Right forelimb (tissue), 1 donor: ENCODE results near the gene SYT9.

Experiments
- DNase-seq: peaks from one replicate; pipeline ENCODE4 v3.0.0-alpha.2; 2018

SYT9 gene

GRCh38 chr11:7348432-7349304, 97.0 kb downstream of the SYT9 start:
- DNase-seq: no peak

- no peak for DNase-seq
Measured at GRCh38 chr11:7351228-7351627, 99.5 kb downstream of the SYT9 start.

DNA sequence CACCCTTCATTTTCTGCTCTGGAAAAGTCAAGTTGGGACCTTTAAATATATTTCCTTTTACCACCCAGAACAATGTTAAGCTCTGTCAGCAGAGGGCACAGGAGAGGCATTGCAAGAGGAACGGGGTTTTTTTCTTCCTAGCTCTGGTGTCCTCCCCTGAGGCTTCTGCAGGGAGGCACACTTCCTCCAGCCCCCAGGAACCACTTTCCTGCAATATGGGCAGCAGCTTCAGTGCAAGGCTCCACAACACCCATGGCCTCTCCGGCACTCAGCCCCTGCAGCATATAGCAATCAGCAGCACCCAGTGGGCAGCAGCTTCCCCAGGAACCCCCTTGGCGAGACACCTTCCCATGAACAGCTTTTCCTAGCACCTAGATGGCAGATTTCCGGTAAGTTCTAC, 101.4 kb downstream of the SYT9 start:
- no peak for DNase-seq

DNA sequence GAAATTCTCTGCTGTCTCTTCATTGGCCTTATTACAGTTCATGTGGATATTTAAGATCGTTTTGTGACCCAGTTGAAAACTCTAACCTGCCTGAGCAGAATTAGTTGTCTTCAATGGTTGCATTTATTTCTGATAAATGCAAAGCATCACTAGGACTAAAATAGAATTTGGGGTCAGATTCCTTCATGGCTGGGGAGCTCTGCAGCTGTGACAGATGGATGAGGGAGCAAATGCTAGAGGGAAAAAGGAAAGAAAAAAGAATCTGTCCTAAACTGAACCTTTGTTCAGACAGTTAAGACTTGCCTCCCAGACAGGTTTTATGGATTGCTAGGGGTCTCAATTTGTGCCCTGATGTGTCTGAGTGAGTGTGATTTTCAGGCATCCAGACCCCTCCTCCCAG, 113.0 kb downstream of the SYT9 start:
- no peak for DNase-seq

DNA sequence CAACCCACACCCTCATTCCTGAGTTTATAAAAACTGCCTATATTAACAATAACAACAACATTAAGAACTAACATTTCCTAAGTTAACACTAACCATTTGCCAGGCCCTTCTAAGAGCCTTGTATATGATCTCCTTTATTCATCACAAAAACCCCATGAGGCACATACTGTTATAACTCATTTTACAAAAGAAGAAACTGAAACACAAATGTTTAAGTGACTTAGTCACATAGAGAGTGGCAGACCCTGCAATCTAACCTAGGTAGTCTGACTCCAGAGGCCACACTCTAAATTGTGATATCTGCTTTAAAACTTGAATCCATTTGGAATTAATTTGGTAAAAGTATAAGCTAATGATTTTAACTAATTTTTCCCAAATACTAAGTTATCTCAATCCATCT, 116.1 kb downstream of the SYT9 start:
- no peak for DNase-seq

DNA sequence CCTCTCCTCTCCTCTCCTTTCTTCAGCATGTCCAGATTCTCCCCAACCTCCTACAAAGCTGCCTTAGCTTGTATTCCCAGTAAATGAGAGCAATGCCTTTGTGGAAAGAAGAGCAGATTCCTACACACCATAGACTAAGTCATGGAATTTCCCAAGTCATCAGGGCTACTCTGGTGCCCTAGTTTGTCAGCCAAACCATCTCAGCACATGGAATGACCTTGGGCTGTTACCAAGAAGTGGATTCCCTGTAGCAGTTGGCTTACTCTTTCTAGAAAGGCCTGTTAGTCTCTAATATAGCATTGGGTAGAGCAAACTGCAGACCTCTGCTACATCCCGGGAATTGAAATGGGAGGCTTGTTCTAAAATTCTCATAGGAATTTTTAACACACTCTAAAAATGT, 124.7 kb downstream of the SYT9 start:
- DNase-seq: no peak

DNA sequence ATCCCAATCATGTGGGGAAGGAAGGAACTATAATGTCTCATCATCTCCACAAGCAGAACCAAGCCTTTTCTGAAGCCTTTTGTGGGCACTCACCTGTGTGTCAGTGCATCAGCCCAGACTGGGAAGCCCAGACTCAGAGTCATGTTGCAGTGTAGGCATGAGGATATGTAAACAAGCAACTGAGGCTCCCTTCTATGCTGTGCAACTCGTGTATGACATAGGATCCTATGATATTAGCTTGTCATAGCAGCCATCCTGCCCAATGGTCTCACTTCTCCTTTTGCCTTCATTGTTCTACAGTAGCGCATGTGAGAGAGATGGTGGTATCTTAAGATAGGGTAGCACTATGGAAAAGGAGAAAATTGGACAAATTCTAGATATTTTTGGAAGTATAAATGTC, 130.2 kb downstream of the SYT9 start:
- DNase-seq: no peak

DNA sequence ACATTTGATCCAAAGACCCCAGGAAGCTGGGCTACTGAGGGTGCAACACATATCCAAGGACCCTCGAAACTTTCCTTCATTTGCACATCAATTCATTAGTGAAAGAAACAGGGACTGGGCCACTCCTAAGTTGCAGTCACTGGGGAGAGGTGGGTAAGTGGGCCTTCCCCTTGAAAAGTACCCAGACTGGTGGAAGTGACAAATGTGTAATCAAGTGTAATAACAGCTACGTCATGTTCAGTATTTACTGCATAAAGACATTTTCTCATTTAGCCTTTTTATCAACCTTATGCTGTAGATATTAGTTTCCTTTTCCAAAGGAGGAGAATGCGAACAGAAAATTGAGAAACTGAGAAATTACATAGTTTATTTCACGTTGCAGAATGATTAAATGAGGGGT, 131.7 kb downstream of the SYT9 start:
- DNase-seq: no peak

GRCh38 chr11:7384691-7385090, 133.0 kb downstream of the SYT9 start:
- no peak for DNase-seq

DNA sequence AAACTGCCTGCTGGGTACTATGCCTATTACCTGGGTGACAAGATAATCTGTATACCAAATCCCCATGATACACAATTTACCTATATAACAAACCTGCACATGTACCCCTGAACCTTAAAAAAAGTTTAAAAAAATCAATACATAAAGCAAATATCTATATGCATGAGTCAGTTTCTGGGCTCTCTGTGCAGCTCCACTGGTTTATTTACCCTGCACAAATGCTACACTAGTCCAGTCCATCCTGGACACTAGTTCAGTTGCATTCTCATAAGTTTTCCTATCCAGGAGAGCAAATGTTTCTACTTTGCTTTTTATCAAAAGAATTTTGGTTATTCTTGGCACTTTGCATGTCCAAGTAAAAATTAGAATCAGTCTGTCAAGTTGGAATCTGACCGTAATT, 133.8 kb downstream of the SYT9 start:
- DNase-seq: no peak

GRCh38 chr11:7413961-7414915, 162.5 kb downstream of the SYT9 start:
- DNase-seq: no peak

DNA sequence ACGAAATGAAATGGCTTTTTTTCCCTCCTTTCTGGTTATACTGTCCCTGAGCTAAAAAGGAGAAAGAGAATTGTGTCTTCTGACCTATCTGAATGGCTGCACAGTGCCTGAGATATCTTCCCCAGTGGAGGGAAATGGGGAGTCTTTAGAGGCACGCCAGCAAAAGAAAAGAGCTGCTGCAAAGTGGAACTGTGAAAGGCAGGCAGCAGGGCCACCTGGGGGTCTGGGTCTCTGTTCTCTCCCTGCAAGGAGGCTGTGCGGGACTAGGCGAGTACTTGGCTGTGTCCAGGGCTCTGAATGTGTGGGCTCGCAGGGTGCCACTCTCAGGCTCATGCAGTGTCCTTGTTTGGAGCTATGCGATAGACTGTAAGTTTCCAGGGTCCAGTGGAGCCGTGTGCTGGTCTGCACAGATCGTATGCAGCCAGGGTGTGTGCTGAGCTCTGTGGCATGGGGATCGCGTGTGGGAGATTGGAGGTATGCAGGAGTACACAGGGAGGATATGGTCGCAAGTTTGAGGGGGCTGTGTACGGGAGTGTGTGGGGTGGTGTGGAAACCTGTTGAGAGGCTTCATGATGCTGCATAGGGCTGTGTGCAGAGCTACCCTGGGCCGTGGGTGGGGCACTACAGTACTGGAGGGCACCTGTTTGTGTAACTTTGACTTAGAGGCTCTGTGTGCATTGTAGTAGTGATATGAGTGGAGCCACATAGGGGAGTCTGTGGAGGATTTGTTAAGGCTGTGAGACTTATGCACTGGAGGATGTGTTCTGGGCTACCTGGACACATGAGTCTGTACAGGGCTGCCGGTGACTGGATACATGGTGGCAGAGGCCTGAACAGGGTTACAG, 163.5 kb downstream of the SYT9 start:
- DNase-seq: no peak

DNA sequence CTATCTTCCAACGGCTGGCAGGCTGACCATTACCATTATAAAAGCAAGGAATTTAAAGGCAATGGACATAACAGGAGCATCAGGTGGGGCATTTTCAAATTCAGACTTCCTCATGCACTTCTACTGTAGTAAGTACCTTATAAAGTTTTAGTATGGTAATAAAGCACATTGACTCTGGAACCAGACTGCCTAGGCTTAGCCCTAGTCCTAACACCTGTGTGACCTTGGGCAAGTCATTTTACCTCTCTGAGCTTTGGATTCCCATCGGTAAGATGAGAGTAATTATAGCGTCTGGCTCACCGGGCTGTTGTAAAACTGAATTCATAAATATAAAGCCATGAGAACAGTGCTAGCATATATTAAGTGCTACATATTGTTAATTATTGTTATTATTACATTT, 164.4 kb downstream of the SYT9 start:
- DNase-seq: no peak

DNA sequence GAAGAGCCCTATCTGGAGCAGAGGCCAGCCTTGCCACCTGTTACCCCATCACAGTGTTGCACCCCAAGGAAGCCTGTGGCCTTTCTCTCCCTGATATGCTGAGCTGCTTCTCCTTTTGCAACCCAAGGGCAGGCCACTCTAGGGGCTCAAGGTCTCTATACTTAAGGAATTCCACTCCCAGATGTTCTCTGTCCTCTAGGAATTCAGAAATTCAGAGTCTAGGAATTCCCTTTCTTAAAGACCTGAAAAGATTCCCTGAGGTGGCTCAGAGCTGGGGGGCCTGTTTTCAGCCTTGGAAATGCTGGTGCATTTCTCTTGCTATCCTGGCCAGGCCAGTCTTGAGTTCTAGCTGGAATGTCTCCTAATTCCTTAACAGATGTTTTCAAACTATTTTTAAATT, 165.6 kb downstream of the SYT9 start:
- DNase-seq: no peak

DNA sequence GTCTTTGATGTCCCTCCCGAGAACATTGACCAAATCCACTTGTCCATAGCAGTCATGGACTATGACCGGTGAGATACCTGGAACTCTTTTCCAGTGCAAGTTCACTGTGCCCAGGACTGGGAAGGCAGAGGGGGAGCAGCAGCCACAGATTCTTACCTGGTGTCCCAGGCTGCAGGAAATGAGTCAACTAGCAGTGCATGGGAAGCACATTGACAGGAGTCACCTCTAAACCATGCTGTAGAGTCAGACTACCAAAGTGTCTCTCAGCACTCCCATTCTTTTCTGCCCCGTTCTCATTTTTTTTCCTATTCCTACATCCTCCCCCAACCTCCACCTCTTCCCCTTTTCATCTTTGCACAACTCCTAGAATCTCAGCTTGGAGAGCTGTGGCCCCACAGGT, 166.4 kb downstream of the SYT9 start:
- no peak for DNase-seq

DNA sequence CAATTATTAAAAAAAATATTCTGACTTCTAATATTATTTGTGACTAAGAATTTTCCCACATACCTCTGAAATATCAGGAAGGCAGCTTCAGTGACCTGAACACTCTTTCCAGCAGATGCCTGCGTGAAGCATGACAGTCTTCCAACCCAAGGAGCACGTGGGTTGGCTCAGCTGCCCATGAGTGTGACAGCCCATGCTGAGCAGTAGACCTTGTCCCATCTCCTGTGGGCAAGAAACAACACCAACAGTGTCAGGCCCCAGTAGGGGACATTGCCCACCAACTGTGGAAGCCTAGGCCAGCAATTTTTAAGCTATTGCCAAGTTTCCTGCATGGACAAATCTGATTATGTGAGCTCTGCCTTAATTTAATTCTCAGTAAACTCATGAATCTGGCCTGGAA, 167.2 kb downstream of the SYT9 start:
- no peak for DNase-seq

- DNase-seq: no peak
Measured at GRCh38 chr11:7421136-7421535, 169.4 kb downstream of the SYT9 start.

DNA sequence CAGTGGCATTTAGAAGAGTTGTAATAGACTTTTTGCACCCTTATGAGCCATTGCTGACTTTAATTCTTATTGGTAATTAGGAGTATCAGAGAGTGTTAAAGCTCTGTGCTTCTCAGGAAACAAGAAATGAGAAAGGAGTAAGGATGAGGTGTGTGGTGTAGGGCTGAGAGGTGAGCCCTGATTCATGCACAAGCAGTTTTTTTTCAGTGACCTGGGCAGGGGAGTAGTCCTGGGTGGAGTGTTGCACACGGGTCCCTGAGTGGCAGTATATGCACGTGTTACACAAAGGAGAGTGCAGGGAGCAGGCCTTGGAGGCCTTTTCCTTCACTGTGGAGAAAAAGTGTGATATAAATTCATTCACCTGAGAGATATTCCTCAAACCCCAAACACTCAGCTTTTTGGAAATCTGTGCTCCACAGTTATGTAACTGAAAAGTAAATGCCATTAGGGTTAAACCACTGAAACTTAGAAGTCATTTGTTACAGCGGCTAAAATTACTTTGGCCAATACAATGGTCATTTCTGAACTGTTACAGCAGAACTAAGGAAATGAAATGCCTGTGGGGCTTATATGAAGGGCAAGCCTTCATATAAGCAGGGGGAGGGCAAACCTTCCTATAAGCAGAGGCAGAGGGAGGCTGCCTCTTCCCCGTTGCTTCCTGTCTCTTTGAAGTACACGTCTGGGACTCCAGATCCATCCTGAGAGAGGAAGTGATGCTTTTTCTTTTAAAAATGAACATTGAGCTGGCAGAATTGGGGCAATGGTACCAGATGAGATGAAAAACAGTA, 171.0 kb downstream of the SYT9 start:
- DNase-seq: no peak

DNA sequence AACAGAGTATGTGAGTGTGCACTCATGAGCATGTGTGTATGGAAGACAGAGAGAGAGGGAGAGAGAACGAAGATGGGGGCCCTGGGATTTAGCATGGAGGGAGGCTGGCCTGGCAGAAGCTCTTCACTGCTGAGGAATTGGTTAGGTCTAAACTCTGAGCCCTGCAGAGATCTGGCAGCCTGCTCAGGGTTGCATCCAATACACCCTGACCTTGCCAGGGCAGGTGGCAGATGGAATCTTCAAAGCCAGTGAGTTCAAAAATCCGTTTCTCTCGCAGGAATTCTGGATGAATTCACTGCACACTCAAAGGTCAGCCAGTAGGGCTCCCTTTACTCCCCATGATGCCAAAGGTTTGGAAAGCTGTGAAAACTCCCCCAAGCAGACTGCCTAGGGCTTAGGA, 172.2 kb downstream of the SYT9 start:
- no peak for DNase-seq

GRCh38 chr11:7427733-7428132, 176.0 kb downstream of the SYT9 start:
- no peak for DNase-seq

DNA sequence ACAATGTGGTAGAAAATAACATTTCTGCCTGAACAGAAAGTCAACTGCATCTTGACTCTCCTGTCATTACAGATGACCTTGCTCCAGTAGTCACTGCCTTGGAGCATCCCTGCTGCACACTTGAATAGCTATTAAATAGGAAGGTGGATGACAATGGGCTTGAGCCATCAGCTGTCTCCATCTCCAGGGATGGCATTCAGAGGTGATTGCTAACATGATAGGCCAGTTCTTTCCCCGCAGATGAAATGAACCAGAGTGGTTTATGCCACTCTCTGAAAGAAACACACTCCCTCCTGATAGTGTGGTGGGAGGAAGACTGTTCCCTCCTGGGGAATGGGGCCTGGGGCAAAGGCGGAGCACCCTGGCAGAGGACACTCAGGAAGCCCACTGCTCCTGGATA, 176.5 kb downstream of the SYT9 start:
- no peak for DNase-seq

GRCh38 chr11:7430496-7430895, 178.8 kb downstream of the SYT9 start:
- DNase-seq: no peak
